ENCODE measurements around the gene NCBP1. TPM values are rescaled to one million over a fixed set of nuclear protein-coding genes. Genes with fewer than 3 reads are reported as not detected.
A peak's percentile ranks its signal among the peaks of the same experiment; 100 is the strongest.
"Not testable (repeated sequence)": the region's sequence is repeated elsewhere in the genome, so short reads cannot be mapped to it uniquely, and the experiment has no call there.

Gene NCBP1
- total and polyA plus RNA-seq, 8 donors = 5.5 to 90.4 (median 18.5) TPM

DNA sequence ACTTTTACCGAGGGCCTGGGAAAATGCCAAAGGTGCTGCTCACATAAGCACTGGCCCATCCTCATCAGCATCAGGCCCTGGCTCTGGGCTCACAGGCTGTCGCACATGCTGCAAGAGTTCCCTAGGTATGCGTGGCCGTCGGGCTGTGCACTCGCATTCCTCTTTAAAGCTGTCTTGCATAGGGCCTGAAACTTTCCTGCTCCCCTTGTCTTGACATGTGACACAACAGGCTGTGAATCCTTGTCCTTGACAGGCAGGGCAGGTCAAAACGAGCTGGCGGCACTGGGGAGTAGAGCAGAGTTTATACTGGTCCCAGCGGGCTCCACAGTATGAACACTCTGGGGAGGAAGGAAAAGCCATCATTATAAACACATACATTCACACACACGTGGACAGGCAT, 31.2 kb upstream of the NCBP1 start:
- H3K36me3 ChIP-seq = peaks cover 48 to 81% (median 76%) of the 10 kb centered on the region in 4 donors
- peaks cover 4 to 16% (median 10%) of the 10 kb centered on the region in 4 donors for H3K4me1 ChIP-seq
- TF ChIP-seq POLR2A (IDR thresholded peaks at IDR 0.05) = no peak
- no peak for TF ChIP-seq POLR2AphosphoS5 (IDR thresholded peaks at IDR 0.05)
- no peak for TF ChIP-seq EP300 (IDR thresholded peaks at IDR 0.05)
- TF ChIP-seq, protein P1, sequence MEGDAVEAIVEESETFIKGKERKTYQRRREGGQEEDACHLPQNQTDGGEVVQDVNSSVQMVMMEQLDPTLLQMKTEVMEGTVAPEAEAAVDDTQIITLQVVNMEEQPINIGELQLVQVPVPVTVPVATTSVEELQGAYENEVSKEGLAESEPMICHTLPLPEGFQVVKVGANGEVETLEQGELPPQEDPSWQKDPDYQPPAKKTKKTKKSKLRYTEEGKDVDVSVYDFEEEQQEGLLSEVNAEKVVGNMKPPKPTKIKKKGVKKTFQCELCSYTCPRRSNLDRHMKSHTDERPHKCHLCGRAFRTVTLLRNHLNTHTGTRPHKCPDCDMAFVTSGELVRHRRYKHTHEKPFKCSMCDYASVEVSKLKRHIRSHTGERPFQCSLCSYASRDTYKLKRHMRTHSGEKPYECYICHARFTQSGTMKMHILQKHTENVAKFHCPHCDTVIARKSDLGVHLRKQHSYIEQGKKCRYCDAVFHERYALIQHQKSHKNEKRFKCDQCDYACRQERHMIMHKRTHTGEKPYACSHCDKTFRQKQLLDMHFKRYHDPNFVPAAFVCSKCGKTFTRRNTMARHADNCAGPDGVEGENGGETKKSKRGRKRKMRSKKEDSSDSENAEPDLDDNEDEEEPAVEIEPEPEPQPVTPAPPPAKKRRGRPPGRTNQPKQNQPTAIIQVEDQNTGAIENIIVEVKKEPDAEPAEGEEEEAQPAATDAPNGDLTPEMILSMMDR (IDR thresholded peaks at IDR 0.05) = no peak
- no peak overlapping the region for H3K27ac ChIP-seq
- 80 to 86% (median 83%) methylated on average over 10 of the region's 10 CpGs for WGBS, 5 donors
- no peaks in the 10 kb centered on the region for H3K9me3 ChIP-seq
- no peak overlapping the region for H3K4me3 ChIP-seq
- no peak for DNase-seq
- intact Hi-C loops (cut with DNase I; ENCODE audit: low total_unique reads) = loop anchor here (5.0 kb wide), 1 partner anchor 135 kb away; no protein-coding TSS in a partner anchor
- H3K27me3 ChIP-seq = no peaks in the 10 kb centered on the region

DNA sequence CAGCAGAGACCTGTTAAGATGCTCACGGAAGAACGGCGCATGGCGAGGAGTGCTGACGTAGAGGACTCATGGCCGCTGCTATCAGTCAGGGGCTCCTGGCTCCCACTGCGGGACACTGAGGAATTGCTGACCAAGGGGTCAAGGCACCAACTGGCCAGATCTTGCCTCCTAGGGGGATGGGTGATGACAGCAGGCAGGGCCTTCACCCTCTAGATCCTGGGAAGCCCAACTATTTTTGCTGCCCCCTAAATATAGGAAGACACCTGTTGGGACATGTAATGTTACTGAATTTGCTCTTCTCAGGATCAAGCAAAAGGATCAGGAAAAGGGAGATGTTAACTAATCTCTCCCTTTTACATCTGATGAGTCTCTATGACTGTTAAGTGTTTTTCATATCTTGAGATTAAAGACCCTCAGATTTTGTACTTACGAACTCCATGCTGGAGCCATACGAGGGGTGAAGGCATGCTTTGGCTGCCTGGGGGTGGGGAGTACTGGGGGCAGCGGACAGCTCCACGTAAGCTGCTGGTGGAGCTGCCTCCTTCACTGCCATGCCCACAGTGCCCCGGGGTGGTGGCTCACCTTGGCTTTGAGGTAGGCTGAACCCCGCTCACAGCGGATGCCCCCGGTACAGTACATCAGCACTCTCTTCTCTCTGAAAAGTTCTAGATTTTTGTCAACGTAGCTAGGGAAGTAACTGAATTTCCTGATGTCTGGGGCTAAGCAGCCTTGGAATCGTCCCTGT, 28.5 kb upstream of the NCBP1 start:
- intact Hi-C loops (cut with DNase I; ENCODE audit: low total_unique reads) = loop anchor here (5.0 kb wide), 1 partner anchor 138 kb away; no protein-coding TSS in a partner anchor
- H3K9me3 ChIP-seq = no peaks in the 10 kb centered on the region
- 81 to 93% (median 93%) methylated on average over 17 of the region's 17 CpGs for WGBS, 5 donors
- peaks cover 48 to 93% (median 80%) of the 10 kb centered on the region in 4 donors for H3K36me3 ChIP-seq
- no peak for TF ChIP-seq POLR2A (IDR thresholded peaks at IDR 0.05)
- TF ChIP-seq POLR2AphosphoS5 (IDR thresholded peaks at IDR 0.05) = no peak
- no peak for TF ChIP-seq EP300 (IDR thresholded peaks at IDR 0.05)
- TF ChIP-seq, protein P1 (IDR thresholded peaks at IDR 0.05) = no peak
- H3K27ac ChIP-seq = no peak overlapping the region
- H3K27me3 ChIP-seq = no peaks in the 10 kb centered on the region
- DNase-seq = no peak
- no peaks in the 10 kb centered on the region for H3K4me1 ChIP-seq
- no peak overlapping the region for H3K4me3 ChIP-seq

DNA sequence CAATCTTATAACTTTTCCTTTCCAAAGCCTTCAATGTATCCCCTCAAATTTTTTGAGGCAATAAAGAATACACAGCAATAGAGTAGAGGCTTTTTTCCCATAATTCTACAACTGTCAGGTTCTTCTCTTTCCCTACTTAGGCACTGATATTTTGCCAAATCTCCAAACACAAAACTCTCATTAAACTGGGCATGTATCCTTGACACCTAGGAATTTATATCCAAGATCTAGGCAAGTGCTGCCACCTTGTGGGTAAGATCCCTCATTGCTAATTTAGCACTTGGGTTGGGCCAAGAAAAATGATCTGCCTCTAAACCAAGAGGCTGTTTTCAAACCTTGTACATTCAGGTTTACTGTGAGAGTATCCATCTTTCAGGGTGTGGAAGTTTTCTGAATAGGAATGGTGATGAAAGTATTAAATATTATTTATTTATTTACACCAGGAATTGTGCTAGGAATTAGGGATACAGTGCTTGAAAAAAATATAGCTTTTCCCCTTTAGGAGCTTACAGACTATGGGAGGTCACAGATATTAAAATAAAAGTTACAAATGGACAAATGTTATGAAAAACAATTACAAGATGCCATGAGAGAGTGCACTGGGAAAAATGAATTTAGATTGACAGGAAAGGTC, 18.1 kb upstream of the NCBP1 start:
- DNase-seq = peak; percentile 74 to 85
- Histone ChIP-seq H3K4me1 (peaks cover 0 to 9% (median 4%) of the 10 kb centered on the region in 4 donors), H3K9me3 (no peaks in the 10 kb centered on the region), H3K27ac (no peak overlapping the region), H3K27me3 (no peaks in the 10 kb centered on the region), H3K4me3 (no peak overlapping the region), H3K36me3 (peaks cover 19 to 80% (median 70%) of the 10 kb centered on the region in 4 donors)
- intact Hi-C loops (cut with DNase I; ENCODE audit: low total_unique reads) = no loop called here
- TF ChIP-seq, protein P1 (IDR thresholded peaks at IDR 0.05) = peak in 5 of 7 experiments; percentile 51 to 83 (median 81)
- TF ChIP-seq POLR2AphosphoS5 (IDR thresholded peaks at IDR 0.05) = peak in 1 of 3 donors; percentile 63
- TF ChIP-seq POLR2A (IDR thresholded peaks at IDR 0.05) = no peak

DNA sequence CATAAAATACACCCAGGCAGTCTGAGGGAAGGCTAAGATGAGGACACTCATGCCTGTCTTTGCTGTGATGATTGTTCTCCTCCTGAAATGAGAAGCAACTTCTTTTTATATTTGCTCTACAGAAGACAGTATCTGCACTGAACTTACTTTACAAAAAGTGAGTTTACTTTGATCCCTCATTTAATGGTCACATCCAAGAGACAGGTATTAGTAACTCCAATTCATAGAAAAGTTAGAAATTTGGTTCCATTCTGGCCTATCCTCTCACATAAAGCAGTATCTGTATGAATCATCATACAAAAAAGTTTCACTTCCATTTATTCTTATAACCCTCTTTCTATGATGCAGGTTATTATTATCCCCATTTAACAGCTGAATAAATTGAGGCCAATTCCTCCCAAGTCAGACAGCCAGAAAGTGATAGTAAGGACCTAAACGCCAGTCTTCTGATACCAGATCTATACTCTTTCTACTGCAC, 15.6 kb upstream of the NCBP1 start:
- TF ChIP-seq POLR2AphosphoS5 (IDR thresholded peaks at IDR 0.05) = no peak
- TF ChIP-seq, protein P1 (IDR thresholded peaks at IDR 0.05) = no peak
- TF ChIP-seq EP300 (IDR thresholded peaks at IDR 0.05) = no peak
- TF ChIP-seq POLR2A (IDR thresholded peaks at IDR 0.05) = no peak
- H3K9me3 ChIP-seq = no peaks in the 10 kb centered on the region
- H3K27me3 ChIP-seq = no peaks in the 10 kb centered on the region
- no peak overlapping the region for H3K27ac ChIP-seq
- no peak overlapping the region for H3K4me3 ChIP-seq
- H3K36me3 ChIP-seq = peaks cover 6 to 79% (median 68%) of the 10 kb centered on the region in 4 donors
- 56 to 93% (median 84%) methylated on average over 1 of the region's 1 CpG for WGBS, 5 donors
- no peak for DNase-seq
- intact Hi-C loops (cut with DNase I; ENCODE audit: low total_unique reads) = no loop called here
- peaks cover 0 to 9% (median 4%) of the 10 kb centered on the region in 4 donors for H3K4me1 ChIP-seq

DNA sequence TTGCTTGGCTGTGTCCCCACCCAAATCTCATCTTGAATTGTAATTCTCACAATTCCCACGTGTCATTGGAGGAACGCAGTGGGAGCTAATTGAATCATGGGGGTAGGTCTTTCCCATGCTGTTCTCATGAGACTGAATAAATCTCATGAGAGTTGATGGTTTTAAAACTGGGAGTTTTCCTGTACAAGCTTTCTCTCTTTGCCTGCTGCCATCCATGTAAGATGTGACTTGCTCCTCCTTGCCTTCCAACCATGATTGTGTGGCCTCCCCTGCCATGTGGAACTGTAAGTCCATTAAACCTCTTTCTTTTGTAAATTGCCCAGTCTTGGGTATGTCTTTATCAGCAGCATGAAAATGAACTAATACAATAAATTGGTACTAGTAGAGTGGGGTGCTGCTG, 13.6 kb upstream of the NCBP1 start:
- H3K27me3 ChIP-seq; intact Hi-C loops (cut with DNase I; ENCODE audit: low total_unique reads); H3K4me3 ChIP-seq; DNase-seq; H3K4me1 ChIP-seq; H3K27ac ChIP-seq; H3K9me3 ChIP-seq: not testable (repeated sequence)
- 93 to 100% (median 97%) methylated on average over 2 of the region's 2 CpGs for WGBS, 5 donors
- peaks cover 10 to 84% (median 74%) of the 10 kb centered on the region in 4 donors for H3K36me3 ChIP-seq

DNA sequence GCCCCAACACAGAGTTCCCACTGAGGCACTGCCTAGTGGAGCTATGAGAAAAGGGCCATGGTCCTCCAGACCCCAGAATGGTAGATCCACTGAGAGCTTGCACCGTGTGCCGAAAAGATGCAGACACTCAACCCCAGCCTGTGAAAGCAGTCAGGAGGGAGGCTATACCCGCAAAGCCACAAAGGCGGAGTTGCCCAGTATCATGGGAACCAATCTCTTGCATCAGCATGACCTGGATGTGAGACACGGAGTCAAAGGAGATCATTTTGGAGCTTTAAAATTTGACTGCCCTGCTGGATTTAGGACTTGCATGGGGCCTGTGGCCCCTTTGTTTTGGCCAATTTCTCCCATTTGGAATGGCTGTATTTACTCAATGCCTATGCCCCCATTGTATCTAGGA, 11.1 kb upstream of the NCBP1 start:
- 95 to 98% (median 95%) methylated on average over 5 of the region's 5 CpGs for WGBS, 5 donors
- H3K4me1 ChIP-seq; intact Hi-C loops (cut with DNase I; ENCODE audit: low total_unique reads); H3K27me3 ChIP-seq; H3K4me3 ChIP-seq; DNase-seq; H3K27ac ChIP-seq; H3K9me3 ChIP-seq: not testable (repeated sequence)
- peaks cover 15 to 78% (median 64%) of the 10 kb centered on the region in 4 donors for H3K36me3 ChIP-seq
